Bronchial epithelial cell (primary cell): ENCODE measurements around the gene GPR35. TPM values are rescaled to one million over a fixed set of nuclear protein-coding genes. Genes with fewer than 3 reads are reported as not detected.

Experiments
- DNase-seq: peaks from one replicate; pipeline ENCODE4 v3.0.0-alpha.2; 2010; ENCODE audit warnings: low read depth
- FAIRE-seq: peaks from 2 replicates; lab custom pipeline; 2011; peaks lifted over from hg19 to GRCh38; lab: Jason Lieb, UNC
- H3K27me3 ChIP-seq: 2 replicates; pipeline ENCODE4 v1.5.1; 2011; ENCODE audit warnings: low read length; ENCODE audit not compliant: control insufficient read depth, insufficient read depth
- H3K36me3 ChIP-seq: 2 replicates; pipeline ENCODE4 v1.5.1; 2011; ENCODE audit warnings: low read length; ENCODE audit not compliant: control insufficient read depth, insufficient read depth
- H3K4me3 ChIP-seq: 2 replicates; pipeline ENCODE4 v1.5.1; 2011; ENCODE audit warnings: mild to moderate bottlenecking, low read depth, low read length, control low read depth
- total RNA-seq: library from RNA; depleted of rRNA; stranded (reverse); fragments of >200 nt; gene quantifications from 2 replicates; pipeline ENCODE4 v1.2.1, GENCODE V29; 2014
- TF ChIP-seq, protein P1 (sequence below): IDR thresholded peaks from 2 replicates; pipeline ENCODE4 v1.5.1; 2011; ENCODE audit warnings: mild to moderate bottlenecking, moderate library complexity, low read length, control low read depth, inconsistent platforms; ENCODE audit not compliant: insufficient read depth, severe bottlenecking

Gene GPR35
- total RNA-seq, 1 donor from 2014 or later, result 0.26 TPM

DNA sequence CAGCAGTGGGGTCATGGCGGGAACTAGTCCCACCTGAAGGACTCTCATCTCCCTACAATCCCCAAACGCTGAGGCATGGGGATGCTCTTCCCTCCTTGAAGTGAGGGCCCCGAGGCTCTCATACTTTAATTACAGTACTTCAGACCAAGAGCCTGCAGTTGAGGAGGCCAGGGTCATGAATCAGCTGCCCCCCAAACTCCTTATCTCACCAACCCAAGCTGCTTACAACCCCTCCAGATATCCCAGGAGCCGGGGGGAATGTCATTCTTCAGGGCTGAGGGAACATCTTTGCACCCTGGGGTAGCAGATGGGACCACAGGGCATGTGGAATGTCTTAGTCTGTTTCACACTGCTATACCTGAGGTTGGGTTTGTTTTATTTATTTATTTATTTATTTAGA is 41.5 kb upstream of the GPR35 start:
- FAIRE-seq, result no peak
- Histone ChIP-seq H3K4me3 (no peak overlapping the region), H3K27me3 (no peaks in the 10 kb centered on the region), H3K36me3 (peaks cover 3% of the 10 kb centered on the region)
- TF ChIP-seq, protein P1, sequence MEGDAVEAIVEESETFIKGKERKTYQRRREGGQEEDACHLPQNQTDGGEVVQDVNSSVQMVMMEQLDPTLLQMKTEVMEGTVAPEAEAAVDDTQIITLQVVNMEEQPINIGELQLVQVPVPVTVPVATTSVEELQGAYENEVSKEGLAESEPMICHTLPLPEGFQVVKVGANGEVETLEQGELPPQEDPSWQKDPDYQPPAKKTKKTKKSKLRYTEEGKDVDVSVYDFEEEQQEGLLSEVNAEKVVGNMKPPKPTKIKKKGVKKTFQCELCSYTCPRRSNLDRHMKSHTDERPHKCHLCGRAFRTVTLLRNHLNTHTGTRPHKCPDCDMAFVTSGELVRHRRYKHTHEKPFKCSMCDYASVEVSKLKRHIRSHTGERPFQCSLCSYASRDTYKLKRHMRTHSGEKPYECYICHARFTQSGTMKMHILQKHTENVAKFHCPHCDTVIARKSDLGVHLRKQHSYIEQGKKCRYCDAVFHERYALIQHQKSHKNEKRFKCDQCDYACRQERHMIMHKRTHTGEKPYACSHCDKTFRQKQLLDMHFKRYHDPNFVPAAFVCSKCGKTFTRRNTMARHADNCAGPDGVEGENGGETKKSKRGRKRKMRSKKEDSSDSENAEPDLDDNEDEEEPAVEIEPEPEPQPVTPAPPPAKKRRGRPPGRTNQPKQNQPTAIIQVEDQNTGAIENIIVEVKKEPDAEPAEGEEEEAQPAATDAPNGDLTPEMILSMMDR, result no peak
- no peak for DNase-seq

DNA sequence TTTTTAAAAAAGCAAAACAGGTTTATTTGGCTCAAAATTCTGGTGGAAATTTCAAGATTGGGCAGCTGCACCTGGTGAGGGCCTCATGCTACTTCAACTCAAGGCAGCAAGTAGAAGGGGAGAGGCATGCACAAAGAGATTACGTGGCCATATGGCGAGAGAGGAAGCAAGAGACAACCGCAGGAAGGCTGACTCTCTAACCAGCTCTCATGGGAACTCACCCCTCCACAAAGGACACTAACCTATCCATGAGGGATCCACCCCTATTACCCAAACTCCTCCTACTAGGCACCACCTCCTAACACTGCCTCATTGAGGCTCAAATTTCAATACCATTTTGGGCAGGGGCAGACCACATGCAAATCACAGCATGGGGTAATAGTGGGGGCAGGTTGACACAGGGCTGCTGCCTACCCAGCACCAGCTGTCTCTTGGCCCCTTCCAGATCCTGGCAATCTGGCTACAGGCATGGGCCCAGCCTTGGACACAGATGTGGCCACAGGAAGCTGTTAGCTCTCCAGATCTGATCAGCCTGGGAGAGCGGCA is 40.7 kb upstream of the GPR35 start:
- Histone ChIP-seq H3K27me3 (no peaks in the 10 kb centered on the region), H3K4me3 (no peak overlapping the region), H3K36me3 (peaks cover 4% of the 10 kb centered on the region)
- TF ChIP-seq, protein P1, result no peak
- FAIRE-seq (no peak), DNase-seq (peak; percentile 29)

DNA sequence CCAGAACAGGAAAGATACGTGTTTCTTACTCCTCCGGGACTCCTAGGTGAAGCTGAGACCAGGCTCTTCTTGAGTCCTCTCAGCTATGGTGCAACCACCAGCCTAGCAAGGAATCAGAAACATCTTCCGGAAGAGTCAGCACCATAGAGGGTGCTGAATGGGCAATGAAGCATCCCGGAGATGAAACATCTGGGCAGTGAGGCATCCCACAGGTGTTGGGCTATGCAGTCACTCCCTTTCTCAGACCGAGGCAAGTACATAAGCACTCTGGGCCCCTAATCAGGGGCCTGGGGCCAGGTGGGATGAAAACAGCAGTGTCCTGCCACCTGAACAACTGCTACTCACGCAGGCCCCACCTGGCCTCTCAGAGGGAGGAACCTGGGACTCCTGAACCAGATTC is 40.2 kb upstream of the GPR35 start:
- H3K36me3 ChIP-seq, result peaks cover 5% of the 10 kb centered on the region
- H3K27me3 ChIP-seq, result no peaks in the 10 kb centered on the region
- TF ChIP-seq, protein P1, result no peak
- no peak for DNase-seq
- no peak for FAIRE-seq
- peak overlapping the region; percentile 78 for H3K4me3 ChIP-seq

DNA sequence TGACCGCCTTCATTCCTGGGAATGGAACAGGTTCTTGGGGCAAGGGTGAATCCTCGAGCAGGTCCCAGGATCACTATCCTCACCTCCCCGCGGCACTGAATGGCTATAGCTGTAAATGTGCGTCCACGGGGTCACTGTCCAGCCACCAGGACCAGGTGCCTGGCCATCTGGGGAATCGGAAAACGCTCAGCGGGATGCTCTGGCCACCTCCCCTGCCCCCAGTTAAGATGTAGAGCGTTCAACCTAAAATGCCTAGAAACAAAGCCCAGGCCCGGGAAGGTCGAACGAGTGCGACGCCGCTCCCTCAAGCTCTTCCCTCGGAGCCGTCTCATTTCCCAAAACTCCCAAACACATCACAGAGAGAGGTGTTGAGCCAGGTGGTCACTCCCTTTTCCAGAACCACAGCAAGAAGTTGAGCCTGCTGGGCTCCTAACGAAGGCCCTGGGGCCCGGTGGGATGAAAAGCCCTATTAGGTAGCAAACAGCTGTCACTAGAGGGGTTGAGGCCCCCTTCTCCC is 39.5 kb upstream of the GPR35 start:
- TF ChIP-seq, protein P1, result no peak

DNA sequence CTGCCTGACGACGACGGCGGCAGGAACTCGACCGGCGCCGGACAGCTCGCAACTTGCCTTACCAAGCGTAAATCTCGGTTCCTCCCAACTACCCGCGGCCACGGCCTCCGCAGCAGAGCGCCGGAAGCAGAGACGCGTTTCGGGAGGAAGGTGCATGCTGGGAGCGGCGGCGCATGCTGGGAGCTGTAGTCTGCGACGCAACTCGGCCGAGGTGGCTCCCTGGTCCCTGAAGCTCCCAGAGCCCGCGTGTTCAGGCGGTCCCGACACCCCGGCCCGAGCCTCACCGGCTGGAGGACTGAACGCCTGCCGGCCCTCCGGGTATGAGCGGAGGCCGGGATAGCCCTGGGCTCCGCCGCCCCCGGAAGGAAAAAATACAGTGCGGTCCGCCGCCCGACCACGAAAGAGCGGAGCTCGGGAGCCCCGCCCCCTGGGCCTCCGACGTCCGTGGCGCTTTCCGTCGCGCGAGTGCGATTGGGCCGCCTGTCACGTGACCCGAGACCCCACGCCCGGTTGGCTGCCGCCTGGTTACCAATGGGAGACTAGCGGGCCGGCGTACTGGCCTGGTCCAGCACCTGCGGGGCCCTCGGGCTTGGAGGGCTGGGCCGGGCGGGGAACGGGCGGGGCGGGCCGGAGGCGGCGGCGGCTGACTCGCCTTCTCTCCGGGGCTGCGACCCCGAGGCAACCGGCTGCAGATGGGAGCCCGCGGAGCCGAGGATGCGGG is 38.9 kb upstream of the GPR35 start, which contains the start of gene CAPN10:
TSS of gene CAPN10 (plus strand) at position 537 of the 721 bp plus-strand sequence. CDS start at position 715, 178 bp downstream.
- FAIRE-seq, result no peak
- peak; percentile 82 for DNase-seq

More for the DNA sequence above, 39.5 kb upstream of the GPR35 start:
- peak overlapping the region; percentile 78 for H3K4me3 ChIP-seq
- FAIRE-seq, result no peak
- H3K27me3 ChIP-seq, result no peaks in the 10 kb centered on the region
- DNase-seq, result no peak
- peaks cover 5% of the 10 kb centered on the region for H3K36me3 ChIP-seq

More for the DNA sequence above, 38.9 kb upstream of the GPR35 start, which contains the start of gene CAPN10:
- H3K27me3 ChIP-seq, result no peaks in the 10 kb centered on the region
- TF ChIP-seq, protein P1, result no peak
- H3K36me3 ChIP-seq, result peaks cover 8% of the 10 kb centered on the region
- peak within 1 kb of the TSS; percentile 78 for H3K4me3 ChIP-seq
